Measurements from ENCODE around the gene MOGAT3.

Gene MOGAT3

GRCh38 chr7:101159696-101160674 is 40.9 kb downstream of the MOGAT3 start:
- no peak for DNase-seq

- no peak for DNase-seq
These were observed 43.8 kb downstream of the MOGAT3 start for GRCh38 chr7:101156866-101157589.

GRCh38 chr7:101156277-101156676 is 44.6 kb downstream of the MOGAT3 start:
- DNase-seq: no peak

- no peak for DNase-seq
These were observed 45.5 kb downstream of the MOGAT3 start for GRCh38 chr7:101155303-101155702.

- DNase-seq: no peak
These were observed 46.1 kb downstream of the MOGAT3 start for GRCh38 chr7:101154693-101155102.

GRCh38 chr7:101153969-101154692 is 46.7 kb downstream of the MOGAT3 start, which contains the start of gene AP1S1:
AP1S1 (plus strand) TSS chr7:101154476; CDS start chr7:101154515, 39 bp downstream.
- peak; percentile 83 to 96 (median 87) for DNase-seq

GRCh38 chr7:101151908-101152651 is 48.8 kb downstream of the MOGAT3 start:
- no peak for DNase-seq

Data from T-helper 1 cell (primary cell).